NCI-H1092 (cell line): Measurements from ENCODE around the gene CADPS2.

Experiments used
- DNase-seq: peaks from one replicate; lab custom pipeline; 2025; lab: John Stamatoyannopoulos, UW

The CADPS2 gene

GRCh38 chr7:122886357-122887081 lies at the start of gene CADPS2:
TSS of gene CADPS2 (minus strand) at chr7:122886460. CDS start at chr7:122886337, 123 bp downstream.
- DNase-seq = peak; percentile 85

GRCh38 chr7:122935620-122936019 lies 49.4 kb upstream of the CADPS2 start:
- no peak for DNase-seq

DNA sequence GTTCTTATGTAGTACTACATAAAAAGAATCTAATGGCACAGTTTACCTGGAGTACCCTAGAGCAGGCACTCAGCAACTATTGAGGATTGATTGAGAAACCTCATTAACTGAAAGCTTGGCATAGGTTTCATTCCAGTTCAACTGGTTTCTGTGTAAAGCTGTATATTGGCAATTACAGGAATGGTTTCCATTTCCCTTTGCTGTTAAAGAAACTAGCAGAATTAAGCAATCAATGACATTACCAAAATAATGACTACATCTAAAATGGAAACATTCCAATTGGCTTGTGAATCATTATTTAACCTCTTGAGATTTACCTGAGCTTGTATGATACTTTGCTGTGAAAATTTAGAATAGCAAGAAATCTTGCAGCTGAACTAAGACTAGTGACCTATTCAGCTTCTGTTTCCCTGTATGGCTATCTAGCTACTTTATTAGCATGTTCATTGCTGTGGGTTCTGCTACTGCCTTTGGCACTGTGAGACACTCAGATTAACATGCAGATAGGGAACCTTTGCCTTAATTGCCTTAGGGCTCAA lies 33.5 kb upstream of the CADPS2 start:
- DNase-seq = no peak

DNA sequence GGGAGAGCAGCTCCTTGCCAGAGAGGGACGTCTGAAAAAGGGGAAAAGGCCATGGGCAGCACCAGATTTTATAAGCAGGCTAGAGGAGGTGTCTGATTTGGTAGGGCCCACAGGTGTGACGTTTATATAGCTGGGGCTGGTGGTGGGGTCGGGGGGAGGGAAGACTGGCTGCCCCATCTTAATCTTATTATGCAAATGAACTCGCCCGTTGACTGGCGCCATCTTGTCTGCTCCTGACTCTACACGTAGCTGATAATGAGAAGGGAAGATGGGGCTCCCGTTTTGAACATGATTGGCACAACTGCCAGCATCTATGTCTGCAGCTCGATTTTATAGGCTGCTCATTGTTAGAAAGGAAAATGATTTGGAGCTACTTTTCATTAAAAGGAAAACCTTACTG lies 28.6 kb upstream of the CADPS2 start:
- no peak for DNase-seq

DNA sequence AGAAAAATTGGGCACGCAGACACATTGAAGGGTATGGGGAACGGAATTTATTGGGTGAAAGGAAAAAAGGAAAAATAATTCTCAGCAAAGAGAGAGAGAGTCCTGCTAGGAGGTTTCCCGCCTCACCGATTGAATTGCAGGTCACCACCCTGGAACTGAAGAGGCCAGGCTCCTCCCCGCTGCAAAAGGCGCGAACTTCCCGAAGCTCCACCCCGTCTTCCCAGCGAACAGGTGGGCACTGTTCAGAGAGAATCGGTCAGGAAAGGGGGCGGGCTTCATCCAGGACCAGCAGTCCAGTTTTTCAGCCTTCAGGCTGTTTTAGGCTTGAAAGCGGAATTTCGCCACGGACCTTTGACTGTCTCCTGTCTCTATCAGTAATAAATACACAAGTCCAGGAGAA lies 27.3 kb upstream of the CADPS2 start:
- DNase-seq = no peak

DNA sequence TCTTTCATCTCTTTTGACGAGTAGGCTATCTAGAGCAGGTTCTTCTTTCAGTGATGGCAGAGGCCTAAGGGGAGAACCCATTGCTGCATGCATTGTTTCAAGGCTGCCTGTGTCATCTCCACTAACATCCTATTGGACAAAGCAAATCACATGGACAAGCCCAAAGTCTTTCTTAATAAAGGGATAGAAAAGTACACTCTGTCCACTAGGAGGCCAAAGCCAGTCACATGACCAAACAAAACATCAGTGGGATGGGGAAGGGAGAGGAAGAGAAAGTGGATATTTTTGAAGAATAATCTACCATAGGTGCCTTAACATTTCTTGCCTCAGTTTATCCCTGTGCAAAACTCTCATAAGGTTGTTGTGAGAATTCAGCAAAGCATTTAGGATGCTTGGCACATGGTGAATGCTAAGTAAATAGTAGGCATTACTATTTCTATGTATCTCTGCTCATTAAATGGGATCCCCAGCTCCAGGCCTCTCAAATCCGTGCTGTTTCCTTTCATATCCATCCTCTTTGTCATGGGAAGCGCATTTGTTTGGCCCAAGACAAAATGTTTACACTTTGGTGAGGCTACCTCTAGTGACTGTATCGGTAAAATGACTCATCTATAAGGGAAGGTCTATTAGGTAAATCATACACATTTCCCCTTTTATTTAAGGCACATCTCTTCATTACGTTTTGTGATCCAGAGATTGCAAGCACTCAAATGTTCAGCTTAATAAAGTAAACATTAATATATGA lies 16.7 kb upstream of the CADPS2 start:
- no peak for DNase-seq

DNA sequence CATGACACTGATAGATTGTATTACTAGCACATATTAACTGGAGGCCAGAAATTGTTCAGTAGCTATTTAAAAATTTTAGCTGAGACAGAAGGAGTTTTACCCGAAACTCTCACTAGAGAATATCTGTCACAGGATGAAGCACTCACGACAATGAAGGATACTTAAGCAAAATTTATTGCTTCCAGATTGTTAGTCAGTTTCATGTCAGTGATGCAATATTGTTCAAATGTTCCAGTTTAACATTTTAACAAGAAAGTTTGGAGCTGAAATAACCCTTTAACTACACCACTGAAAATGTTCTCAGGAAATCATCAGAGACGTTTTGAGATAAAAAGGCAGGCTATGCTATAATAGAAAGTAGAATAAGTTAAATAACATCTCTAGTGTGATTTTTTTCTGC lies 15.0 kb upstream of the CADPS2 start:
- no peak for DNase-seq

DNA sequence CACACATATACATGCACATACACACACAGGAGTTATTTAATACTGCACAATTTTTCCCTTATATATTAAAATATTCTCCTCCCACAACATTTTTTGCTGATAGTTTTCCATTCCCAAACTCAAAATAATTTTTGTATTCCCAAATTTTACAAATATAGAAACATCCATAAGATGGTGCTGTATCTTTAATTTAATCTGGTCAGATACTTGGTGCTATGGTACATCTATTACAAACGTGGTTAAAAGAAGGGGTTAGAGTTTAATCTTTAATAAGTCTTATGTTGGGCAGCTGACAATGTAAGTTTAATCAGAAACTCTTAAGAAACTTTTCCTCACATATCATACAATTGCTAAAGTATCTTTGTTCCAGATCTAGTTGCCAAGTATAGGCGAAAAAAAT lies 10.2 kb upstream of the CADPS2 start:
- DNase-seq = no peak

GRCh38 chr7:122893486-122893885 lies 7.2 kb upstream of the CADPS2 start:
- DNase-seq = no peak

DNA sequence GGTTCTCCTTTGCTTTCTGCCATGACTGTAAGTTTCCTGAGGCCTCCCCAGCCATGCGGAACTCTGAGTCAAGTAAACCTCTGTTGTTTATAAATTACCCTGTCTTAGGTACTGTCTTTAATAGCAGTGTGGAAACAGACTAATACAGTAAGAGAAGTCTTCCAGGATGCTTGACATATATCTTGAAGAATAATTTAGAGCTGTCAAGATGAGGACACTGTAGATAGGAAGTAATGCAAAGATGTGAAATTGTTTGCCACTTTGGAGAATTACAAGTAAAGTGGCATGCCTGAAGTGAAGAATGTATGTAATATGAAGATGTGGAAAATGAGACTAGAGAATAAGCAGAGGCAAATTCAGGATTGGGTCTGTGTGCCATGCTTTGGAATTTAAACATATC lies 2.9 kb upstream of the CADPS2 start:
- DNase-seq = no peak

GRCh38 chr7:122887848-122888247 lies 1.6 kb upstream of the CADPS2 start:
- no peak for DNase-seq

- peak; percentile 77 for DNase-seq
These were observed 938 bp upstream of the CADPS2 start for GRCh38 chr7:122887198-122887597.

GRCh38 chr7:122885583-122886356 lies 490 bp downstream of the CADPS2 start:
- DNase-seq = peak; percentile 58

- peak; percentile 87 for DNase-seq
These were observed 2.1 kb downstream of the CADPS2 start for GRCh38 chr7:122884186-122884585.

DNA sequence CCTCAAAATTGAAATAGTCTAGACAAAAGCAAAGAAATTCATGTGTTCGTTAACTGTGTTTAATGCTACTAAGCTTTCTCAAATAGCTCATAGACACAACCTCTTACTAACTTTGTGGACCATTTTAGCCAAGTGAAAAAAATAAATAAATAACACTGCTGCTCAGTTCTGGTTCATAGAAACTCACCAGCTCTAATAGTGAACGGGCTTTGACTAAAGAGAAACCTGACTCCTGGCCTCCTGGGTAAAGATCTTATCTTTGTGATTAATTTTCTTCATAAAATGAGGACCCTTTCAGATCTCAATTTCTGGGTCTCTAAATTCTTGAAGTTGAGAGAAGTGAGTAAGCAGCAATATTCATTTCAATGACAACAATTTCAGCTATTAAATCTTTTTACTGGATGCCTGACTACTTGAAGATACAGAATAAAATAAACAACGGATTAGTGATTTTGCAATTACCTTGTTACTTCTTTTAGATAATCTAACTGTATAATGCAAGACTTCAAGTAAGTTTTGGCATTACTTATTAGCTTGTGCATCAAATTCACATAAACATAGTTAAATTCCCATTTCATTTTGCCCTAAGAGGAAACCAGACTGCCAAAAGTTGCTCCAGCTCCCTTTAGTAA lies 3.1 kb downstream of the CADPS2 start:
- no peak for DNase-seq

DNA sequence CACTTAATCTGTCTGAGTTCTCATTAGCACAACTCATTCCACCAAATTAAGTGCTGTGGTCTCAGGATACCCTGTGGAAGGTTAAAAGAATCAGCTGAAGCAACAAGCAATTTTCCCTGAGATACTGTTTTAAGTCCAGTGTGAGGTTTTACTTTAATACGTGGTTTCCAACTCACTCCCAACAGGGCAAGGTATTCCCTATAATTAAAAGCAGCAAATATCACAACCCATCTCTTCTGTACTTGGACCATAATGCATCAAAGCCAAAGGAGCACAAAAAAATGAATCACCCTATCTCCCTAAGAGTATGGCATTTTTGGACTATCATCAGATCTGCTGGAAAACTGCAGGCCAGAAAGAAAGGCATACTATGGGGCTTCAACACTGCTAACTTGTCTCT lies 4.9 kb downstream of the CADPS2 start:
- no peak for DNase-seq

GRCh38 chr7:122869260-122869659 lies 17.0 kb downstream of the CADPS2 start:
- no peak for DNase-seq

DNA sequence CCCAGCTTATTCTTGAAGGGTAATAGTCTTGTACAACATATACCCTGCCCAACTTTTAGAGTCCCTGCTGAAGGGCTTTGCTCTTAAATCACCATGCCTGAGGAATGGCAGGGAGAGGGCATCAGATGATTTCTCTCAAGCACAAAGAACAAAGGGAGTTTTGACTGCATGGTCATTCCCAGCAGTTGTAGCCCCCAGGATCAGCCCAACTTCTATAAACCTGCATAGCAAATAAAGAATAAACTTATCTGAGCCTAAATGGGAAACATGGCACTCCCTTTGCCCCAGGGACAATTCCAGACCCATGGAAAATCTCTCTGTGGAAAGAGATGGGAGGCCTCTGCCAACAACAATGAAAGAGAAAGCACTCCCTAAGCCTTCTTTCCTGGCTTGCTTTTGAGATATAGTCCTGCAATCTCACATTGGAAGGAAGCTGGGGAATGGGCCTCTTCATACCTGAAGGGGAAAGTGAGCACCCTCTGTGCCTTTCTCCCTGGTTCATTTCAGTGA lies 18.7 kb downstream of the CADPS2 start:
- no peak for DNase-seq

DNA sequence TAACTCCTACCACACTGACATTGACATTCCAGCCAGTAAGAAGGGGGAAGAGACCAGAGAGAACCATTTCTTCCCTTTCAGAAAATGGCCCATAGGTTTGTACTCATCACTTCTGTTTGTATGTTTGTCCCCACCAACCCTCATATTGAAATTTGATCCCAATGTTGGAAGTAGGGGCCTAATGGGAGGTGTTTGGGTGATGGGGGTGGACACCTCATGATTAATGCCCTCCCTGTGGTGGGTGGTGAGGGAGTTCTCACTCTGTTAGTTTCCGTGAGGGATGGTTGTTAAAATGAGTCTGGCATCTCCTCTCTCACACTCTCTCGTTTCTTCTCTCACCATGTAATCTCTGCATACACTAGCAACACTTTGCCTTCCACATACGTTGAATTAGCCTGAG lies 21.4 kb downstream of the CADPS2 start:
- DNase-seq = no peak

- no peak for DNase-seq
These were observed 22.2 kb downstream of the CADPS2 start for GRCh38 chr7:122864016-122864415.

- DNase-seq = no peak
These were observed 27.9 kb downstream of the CADPS2 start for GRCh38 chr7:122858320-122858719.

DNA sequence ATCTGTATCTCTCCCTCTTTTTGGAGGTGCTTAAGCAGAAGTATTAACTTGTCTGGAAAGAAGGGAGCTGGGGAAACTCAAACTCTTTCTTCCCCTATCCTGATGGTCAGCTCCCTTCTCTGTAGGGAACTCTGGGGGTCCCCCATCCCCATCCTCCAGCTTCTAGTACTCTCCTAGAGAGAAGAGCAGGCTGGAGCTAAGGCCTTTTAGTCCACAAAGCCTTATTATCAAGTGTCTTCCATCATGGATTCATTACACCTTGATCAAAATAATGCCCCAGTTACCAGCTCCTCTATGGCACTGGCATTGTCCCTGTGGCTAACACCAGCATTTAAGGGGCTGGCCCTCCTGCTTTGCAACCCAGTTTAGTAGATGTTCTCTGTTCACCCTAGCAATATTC lies 35.7 kb downstream of the CADPS2 start:
- no peak for DNase-seq
